Stimulated activated CD8-positive, alpha-beta memory T cell treated with anti-CD3 and anti-CD28 coated beads, Interleukin-4, amount 100 ng/mL, for 48 hours (primary cell): ENCODE data around the gene ITM2B.
"Not testable (repeated sequence)": the region's sequence is repeated elsewhere in the genome, so short reads cannot be mapped to it uniquely, and the experiment has no call there.

Source experiments
- DNase-seq: peaks from one replicate; pipeline ENCODE4 v3.0.0-alpha.2; 2020

The ITM2B gene

GRCh38 chr13:48230541-48230940 lies 2.5 kb upstream of the ITM2B start:
- no peak for DNase-seq

GRCh38 chr13:48231080-48231479 lies 1.9 kb upstream of the ITM2B start:
- no peak for DNase-seq

- no peak for DNase-seq
Observed at GRCh38 chr13:48231933-48232332, 1.1 kb upstream of the ITM2B start.

GRCh38 chr13:48232420-48233045 lies 473 bp upstream of the ITM2B start:
- DNase-seq, result no peak

- no peak for DNase-seq
Observed at GRCh38 chr13:48233889-48234488, 983 bp downstream of the ITM2B start.

- DNase-seq, result no peak
Observed at GRCh38 chr13:48234566-48235340, 1.7 kb downstream of the ITM2B start.

GRCh38 chr13:48235341-48236135 lies 2.5 kb downstream of the ITM2B start:
- no peak for DNase-seq

- DNase-seq, result no peak
Observed at GRCh38 chr13:48236528-48237353, 3.7 kb downstream of the ITM2B start.

GRCh38 chr13:48239369-48239768 lies 6.4 kb downstream of the ITM2B start:
- DNase-seq, result not testable (repeated sequence)

- DNase-seq, result no peak
Observed at GRCh38 chr13:48241651-48242050, 8.6 kb downstream of the ITM2B start.

- no peak for DNase-seq
Observed at GRCh38 chr13:48242677-48243076, 9.7 kb downstream of the ITM2B start.

GRCh38 chr13:48244159-48244558 lies 11.2 kb downstream of the ITM2B start:
- no peak for DNase-seq

- no peak for DNase-seq
Observed at GRCh38 chr13:48246102-48246501, 13.1 kb downstream of the ITM2B start.

GRCh38 chr13:48249018-48249417 lies 16.0 kb downstream of the ITM2B start:
- DNase-seq, result no peak

GRCh38 chr13:48251611-48252081 lies 18.6 kb downstream of the ITM2B start:
- DNase-seq, result no peak

GRCh38 chr13:48252176-48252575 lies 19.2 kb downstream of the ITM2B start:
- no peak for DNase-seq

- DNase-seq, result no peak
Observed at GRCh38 chr13:48253849-48254248, 20.8 kb downstream of the ITM2B start.

- no peak for DNase-seq
Observed at GRCh38 chr13:48255090-48255489, 22.1 kb downstream of the ITM2B start.

GRCh38 chr13:48255954-48256353 lies 22.9 kb downstream of the ITM2B start:
- no peak for DNase-seq

GRCh38 chr13:48258002-48258401 lies 25.0 kb downstream of the ITM2B start:
- DNase-seq, result no peak

GRCh38 chr13:48258430-48258829 lies 25.4 kb downstream of the ITM2B start:
- no peak for DNase-seq

GRCh38 chr13:48260970-48261369 lies 28.0 kb downstream of the ITM2B start:
- DNase-seq, result no peak
